OCI-LY7 (cell line): Measurements from ENCODE around the gene BNIP1.

Experiments
- EZH2phosphoT487 ChIP-seq: fragments of 200-600 bp; sonication (generic); IDR thresholded peaks from 2 replicates; pipeline ENCODE4 v1.6.1; 2018; ENCODE audit warnings: low read depth, borderline replicate concordance, mild to moderate bottlenecking, mixed run types, antibody characterized with exemption, low read length, moderate library complexity, mixed read lengths
- TF ChIP-seq, protein P1 (sequence below): fragments of 200-600 bp; sonication (generic); conservative IDR thresholded peaks from 2 replicates; pipeline ENCODE4 v1.5.1; 2014; ENCODE audit warnings: mild to moderate bottlenecking, antibody characterized with exemption, low read length, moderate library complexity, mixed read lengths

DNA sequence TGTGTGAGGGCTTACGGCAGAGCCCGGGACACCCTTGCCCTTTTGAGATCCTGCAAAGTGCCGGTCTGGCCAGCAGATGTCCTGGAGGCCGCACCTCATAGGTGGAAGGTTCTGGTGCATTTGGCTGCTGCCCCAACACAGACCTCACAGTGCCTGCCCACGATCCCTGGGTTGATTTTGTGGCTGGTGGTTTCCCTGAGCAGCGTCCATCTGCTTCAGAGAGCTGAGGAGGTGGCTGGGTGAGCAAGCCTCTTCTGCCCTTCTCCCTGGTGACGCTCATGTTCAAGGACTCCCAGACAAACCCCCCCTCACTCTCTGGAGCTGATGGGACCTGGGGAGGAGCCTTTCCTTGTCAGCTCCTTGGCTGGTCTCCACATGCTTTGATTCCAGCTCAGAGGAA lies 18.9 kb downstream of the BNIP1 start:
- TF ChIP-seq, protein P1, sequence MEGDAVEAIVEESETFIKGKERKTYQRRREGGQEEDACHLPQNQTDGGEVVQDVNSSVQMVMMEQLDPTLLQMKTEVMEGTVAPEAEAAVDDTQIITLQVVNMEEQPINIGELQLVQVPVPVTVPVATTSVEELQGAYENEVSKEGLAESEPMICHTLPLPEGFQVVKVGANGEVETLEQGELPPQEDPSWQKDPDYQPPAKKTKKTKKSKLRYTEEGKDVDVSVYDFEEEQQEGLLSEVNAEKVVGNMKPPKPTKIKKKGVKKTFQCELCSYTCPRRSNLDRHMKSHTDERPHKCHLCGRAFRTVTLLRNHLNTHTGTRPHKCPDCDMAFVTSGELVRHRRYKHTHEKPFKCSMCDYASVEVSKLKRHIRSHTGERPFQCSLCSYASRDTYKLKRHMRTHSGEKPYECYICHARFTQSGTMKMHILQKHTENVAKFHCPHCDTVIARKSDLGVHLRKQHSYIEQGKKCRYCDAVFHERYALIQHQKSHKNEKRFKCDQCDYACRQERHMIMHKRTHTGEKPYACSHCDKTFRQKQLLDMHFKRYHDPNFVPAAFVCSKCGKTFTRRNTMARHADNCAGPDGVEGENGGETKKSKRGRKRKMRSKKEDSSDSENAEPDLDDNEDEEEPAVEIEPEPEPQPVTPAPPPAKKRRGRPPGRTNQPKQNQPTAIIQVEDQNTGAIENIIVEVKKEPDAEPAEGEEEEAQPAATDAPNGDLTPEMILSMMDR: no peak
- no peak for TF ChIP-seq EZH2phosphoT487
